ENCODE measurements around the gene XYLT2. TPM values are rescaled to one million over a fixed set of nuclear protein-coding genes. Genes with fewer than 3 reads are reported as not detected.

The XYLT2 gene
- total RNA-seq, 2 donors from 2014 or later: 22.8 to 31.3 TPM

DNA sequence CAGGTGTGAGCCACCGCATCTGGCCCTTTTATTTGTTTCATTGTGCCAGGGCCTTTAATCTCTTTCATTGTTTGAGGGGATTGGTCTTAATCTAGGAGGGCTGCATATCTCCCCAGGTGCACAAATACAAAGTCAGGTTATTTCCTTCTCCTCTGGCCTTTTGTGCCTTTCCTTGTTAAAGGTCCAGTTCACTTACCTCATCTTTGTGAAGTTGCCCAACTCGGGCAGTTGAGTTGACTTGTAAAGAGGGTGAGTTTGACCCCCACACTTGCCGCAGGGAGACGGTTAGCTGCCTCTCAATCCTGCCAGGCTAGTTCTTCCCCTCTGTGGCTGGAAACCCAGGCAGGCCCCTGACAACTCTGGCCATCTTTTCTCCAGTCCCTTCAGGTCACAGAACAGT, 38.3 kb upstream of the XYLT2 start:
- no peak for TF ChIP-seq POLR2A (IDR thresholded peaks at IDR 0.05)
- 59 to 68% methylated on average over 4 of the region's 4 CpGs for WGBS, 2 donors
- H3K27me3 ChIP-seq: no peaks in the 10 kb centered on the region
- no peak overlapping the region for H3K4me3 ChIP-seq
- DNase-seq (peak in 2 of 4 donors; percentile 17 to 21), ATAC-seq (no peak)
- no peaks in the 10 kb centered on the region for H3K9me3 ChIP-seq
- H3K27ac ChIP-seq: no peak overlapping the region
- no peaks in the 10 kb centered on the region for H3K36me3 ChIP-seq (replicated peaks in 1 of 2; ENCODE audit: insufficient read depth in 1 of 2, low read depth in 2 of 2)
- peaks cover 15% of the 10 kb centered on the region for H3K4me1 ChIP-seq
- intact Hi-C loops (cut with DNase I): no loop called here

GRCh38 chr17:50308666-50309065, 37.3 kb upstream of the XYLT2 start:
- no peak for TF ChIP-seq POLR2A (IDR thresholded peaks at IDR 0.05)
- TF ChIP-seq, protein P1, sequence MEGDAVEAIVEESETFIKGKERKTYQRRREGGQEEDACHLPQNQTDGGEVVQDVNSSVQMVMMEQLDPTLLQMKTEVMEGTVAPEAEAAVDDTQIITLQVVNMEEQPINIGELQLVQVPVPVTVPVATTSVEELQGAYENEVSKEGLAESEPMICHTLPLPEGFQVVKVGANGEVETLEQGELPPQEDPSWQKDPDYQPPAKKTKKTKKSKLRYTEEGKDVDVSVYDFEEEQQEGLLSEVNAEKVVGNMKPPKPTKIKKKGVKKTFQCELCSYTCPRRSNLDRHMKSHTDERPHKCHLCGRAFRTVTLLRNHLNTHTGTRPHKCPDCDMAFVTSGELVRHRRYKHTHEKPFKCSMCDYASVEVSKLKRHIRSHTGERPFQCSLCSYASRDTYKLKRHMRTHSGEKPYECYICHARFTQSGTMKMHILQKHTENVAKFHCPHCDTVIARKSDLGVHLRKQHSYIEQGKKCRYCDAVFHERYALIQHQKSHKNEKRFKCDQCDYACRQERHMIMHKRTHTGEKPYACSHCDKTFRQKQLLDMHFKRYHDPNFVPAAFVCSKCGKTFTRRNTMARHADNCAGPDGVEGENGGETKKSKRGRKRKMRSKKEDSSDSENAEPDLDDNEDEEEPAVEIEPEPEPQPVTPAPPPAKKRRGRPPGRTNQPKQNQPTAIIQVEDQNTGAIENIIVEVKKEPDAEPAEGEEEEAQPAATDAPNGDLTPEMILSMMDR (IDR thresholded peaks at IDR 0.05): no peak
- no peaks in the 10 kb centered on the region for H3K9me3 ChIP-seq
- no peaks in the 10 kb centered on the region for H3K27me3 ChIP-seq
- 88 to 94% methylated on average over 4 of the region's 4 CpGs for WGBS, 2 donors
- intact Hi-C loops (cut with DNase I): no loop called here
- ATAC-seq: no peak
- no peak for DNase-seq
- peaks cover 15% of the 10 kb centered on the region for H3K4me1 ChIP-seq
- no peaks in the 10 kb centered on the region for H3K36me3 ChIP-seq (replicated peaks in 1 of 2; ENCODE audit: insufficient read depth in 1 of 2, low read depth in 2 of 2)
- H3K4me3 ChIP-seq: no peak overlapping the region
- no peak overlapping the region for H3K27ac ChIP-seq

DNA sequence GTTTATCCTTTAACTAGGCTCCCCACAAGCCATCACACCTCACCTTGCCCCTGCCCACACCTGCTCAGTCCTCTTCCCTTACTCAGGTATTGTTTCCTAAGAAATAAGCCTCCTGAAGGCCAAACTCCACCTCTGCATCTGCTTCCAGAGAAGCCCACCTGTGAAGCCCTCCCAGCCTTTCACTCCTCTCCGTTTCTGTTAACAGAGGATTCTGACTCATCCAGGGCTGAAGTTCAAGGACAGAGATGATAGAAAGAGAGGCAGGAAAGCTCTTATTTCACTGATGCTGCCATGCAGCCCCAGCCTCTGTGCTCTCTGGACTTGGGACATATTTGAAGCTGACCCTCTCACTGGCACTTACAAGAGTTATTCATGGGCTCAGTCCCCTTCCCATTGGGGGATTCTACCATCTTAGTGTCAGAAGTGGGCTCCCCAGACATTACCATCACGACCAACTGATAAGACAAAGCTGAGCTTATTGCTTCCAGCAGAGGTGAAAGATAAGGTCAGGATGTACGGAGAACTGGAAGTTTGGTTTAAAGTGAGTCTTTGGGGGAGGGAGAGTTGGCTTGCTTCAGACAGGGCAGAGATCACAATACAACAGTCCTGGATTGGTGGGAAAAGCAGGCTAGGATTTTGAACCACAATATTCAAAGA, 35.3 kb upstream of the XYLT2 start:
- TF ChIP-seq POLR2A (IDR thresholded peaks at IDR 0.05): no peak
- TF ChIP-seq, protein P1 (IDR thresholded peaks at IDR 0.05): no peak
- intact Hi-C loops (cut with DNase I): no loop called here
- WGBS, 2 donors: 34 to 50% methylated on average over 3 of the region's 3 CpGs
- Histone ChIP-seq H3K4me1 (peaks cover 2% of the 10 kb centered on the region), H3K27me3 (no peaks in the 10 kb centered on the region), H3K9me3 (no peaks in the 10 kb centered on the region), H3K36me3 (replicated peaks in 1 of 2; ENCODE audit: insufficient read depth in 1 of 2, low read depth in 2 of 2) (no peaks in the 10 kb centered on the region), H3K4me3 (no peak overlapping the region), H3K27ac (no peak overlapping the region)
- ATAC-seq (no peak), DNase-seq (no peak)

- TF ChIP-seq, protein P1 (IDR thresholded peaks at IDR 0.05): no peak
- TF ChIP-seq POLR2A (IDR thresholded peaks at IDR 0.05): no peak
- ATAC-seq (no peak), DNase-seq (no peak)
- Histone ChIP-seq H3K36me3 (replicated peaks in 1 of 2; ENCODE audit: insufficient read depth in 1 of 2, low read depth in 2 of 2) (no peaks in the 10 kb centered on the region), H3K4me1 (no peaks in the 10 kb centered on the region), H3K4me3 (no peak overlapping the region), H3K27me3 (no peaks in the 10 kb centered on the region), H3K9me3 (no peaks in the 10 kb centered on the region), H3K27ac (no peak overlapping the region)
- 35 to 42% methylated on average over 1 of the region's 1 CpG for WGBS, 2 donors
- intact Hi-C loops (cut with DNase I): no loop called here
These were observed 34.8 kb upstream of the XYLT2 start for GRCh38 chr17:50311112-50311460.

DNA sequence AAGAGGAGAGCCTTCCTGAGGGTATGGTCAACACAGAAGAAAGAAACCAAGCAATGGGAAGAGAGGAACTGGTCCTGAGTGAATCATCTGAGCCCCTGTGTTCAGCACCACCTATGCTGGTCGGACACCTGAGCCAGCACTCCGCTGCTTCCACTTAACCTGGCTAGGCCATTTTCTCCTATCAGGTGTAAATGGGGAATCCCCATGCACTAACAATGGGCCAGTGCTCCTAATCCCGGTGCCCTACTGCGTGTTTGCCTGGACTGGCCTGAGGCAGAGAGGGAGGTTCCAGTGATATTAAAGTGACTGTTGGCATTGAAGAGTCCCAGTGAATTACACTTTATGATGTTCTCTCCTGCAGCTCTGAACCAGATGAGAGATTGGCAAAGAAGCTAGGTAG, 34.4 kb upstream of the XYLT2 start:
- intact Hi-C loops (cut with DNase I): no loop called here
- ATAC-seq (no peak), DNase-seq (no peak)
- WGBS, 2 donors: 55 to 69% methylated on average over 4 of the region's 4 CpGs
- Histone ChIP-seq H3K27me3 (no peaks in the 10 kb centered on the region), H3K27ac (no peak overlapping the region), H3K4me3 (no peak overlapping the region), H3K4me1 (no peaks in the 10 kb centered on the region), H3K9me3 (no peaks in the 10 kb centered on the region), H3K36me3 (replicated peaks in 1 of 2; ENCODE audit: insufficient read depth in 1 of 2, low read depth in 2 of 2) (no peaks in the 10 kb centered on the region)
- TF ChIP-seq, protein P1 (IDR thresholded peaks at IDR 0.05): no peak
- TF ChIP-seq POLR2A (IDR thresholded peaks at IDR 0.05): no peak

All from body of pancreas (tissue), 4 donors.